Measurements from ENCODE around the gene FKBP7. TPM values are rescaled to one million over a fixed set of nuclear protein-coding genes. Genes with fewer than 3 reads are reported as not detected.
"Not testable (repeated sequence)": the region's sequence is repeated elsewhere in the genome, so short reads cannot be mapped to it uniquely, and the experiment has no call there.

FKBP7 gene
- total RNA-seq, 2 donors from 2014 or later, result 12.7 to 13.5 TPM

DNA sequence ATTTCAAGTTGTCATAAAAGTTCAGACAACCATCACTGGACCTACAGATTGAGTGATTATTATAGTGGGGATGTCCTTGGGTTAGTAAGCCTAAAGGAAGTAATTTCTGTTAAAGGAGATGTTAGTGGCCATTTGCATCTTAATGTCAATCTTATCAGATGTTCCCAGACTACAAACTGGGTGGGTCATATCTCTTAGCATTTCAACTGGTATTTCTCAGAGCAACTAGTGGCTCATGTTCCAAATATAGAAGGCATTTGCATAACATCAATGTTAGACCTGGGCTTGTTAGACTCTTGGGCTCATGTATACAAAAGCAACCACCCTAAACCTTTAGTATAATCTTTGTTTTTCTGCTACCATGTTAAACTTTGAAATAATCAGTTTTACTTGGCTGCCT is 19.7 kb upstream of the FKBP7 start:
- ATAC-seq, result no peak
- no peak for DNase-seq
- intact Hi-C loops (cut with DNase I), result no loop called here

DNA sequence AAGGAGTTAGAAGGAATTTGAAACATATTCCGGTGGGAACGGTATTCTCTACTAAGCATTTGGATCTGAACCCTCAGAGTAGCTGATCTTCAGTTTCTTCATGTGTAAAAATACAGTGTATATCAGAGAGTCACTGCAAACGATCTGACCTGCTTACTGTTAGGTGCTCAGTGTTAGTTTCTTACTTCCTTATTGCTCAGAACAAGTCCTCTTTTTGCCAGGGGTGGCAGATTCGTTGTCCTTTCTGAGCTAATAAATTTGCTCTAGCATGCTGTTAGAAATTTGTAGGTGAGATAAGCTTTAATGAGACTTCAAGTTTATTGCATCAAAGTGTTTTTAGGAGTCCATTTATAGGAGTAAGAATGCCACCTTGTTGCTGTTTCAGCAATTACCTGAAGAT is 17.6 kb upstream of the FKBP7 start:
- DNase-seq (no peak), ATAC-seq (no peak)
- intact Hi-C loops (cut with DNase I), result no loop called here

DNA sequence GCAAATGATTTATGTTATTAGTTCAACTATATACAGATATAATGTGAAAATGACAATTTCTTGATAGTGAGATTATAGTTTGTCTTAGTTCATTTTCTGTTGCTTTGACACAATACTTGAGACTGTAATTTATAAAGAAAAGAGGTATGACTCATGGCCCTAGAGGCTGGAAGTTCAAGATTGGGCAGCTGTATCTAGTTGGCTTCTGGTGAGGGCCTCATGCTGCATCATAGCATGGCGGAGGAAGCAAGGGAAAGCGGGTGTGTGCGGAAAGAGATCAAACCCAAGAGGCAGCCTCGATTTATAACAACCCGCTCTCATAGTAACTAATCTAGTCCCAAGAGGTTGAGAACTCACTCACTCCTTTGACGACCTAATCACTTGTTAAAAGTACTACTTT is 13.2 kb upstream of the FKBP7 start:
- intact Hi-C loops (cut with DNase I), result no loop called here
- DNase-seq (no peak), ATAC-seq (no peak)

DNA sequence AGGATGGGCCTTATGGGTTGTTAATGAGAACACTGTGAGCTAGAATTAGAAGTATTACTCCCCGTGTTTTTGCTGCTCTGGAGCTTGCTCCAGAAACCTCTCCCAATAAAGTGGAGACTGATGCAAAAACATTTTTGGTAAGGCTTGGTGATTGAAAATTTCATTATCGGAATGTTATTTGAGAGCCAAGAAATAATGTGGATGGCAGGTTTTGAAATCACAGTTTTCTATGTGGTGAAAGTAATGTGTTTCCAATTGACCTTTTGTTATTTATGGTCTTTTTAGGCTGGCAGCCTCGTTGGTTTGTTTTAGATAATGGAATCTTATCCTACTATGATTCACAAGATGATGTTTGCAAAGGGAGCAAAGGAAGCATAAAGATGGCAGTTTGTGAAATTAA is 7.0 kb upstream of the FKBP7 start:
- no peak for DNase-seq
- ATAC-seq, result no peak
- intact Hi-C loops (cut with DNase I), result no loop called here

DNA sequence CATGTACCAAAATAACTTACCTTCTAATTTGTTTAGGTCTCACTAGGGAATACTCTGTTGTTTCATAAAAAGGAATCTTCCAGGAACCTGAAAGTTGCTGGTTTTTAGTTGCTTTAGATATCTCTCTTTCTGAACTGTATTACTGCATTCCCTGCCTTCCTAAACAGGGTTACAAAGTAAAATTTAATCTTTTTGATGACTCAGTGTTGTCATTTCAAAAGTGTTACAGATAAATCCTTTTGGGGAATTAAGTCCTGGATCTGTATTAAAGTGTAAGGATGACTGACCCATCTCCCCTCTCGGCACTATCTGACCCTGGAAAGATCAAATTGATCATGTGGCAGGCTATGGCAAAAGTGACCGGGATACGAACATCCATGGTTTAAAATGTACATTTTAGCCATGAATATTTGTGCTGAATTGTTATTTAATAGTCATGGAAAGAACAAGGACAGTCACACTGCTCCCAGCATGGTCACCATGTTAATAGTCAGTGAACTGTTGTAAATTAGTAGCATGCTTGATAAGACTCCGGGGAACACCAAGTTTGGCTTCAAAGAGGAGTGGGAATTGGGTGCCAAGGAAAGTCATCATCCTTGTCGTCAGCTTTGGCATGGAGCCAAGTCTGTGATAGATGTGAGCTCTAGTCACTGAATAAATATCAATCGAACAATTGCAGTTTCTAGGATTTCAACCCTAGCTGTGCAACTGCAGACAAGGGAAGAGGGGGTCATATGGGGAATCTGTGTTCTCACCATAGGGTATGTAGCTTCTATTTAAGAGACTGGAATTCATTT is 6.0 kb upstream of the FKBP7 start:
- ATAC-seq, result no peak
- intact Hi-C loops (cut with DNase I), result no loop called here
- peak; percentile 68 for DNase-seq

DNA sequence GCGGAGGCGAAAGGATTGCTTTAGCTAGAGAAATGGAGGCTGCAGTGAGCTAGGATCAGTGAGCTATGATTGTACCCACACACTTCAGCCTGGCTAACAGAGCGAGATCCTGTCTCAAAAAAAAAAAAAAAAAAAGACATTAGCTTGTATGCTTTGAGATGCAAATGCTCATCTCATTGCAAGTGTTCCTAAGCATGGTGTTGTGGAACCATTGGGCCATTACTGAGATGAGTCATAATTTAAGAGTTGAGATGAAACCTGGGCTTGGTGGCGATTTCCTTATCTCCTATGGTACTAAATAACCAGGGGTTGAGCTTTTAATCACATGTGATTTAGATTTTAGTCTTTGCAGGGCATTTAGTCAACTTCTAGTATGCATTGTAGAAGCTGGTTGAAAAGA is 4.0 kb upstream of the FKBP7 start:
- intact Hi-C loops (cut with DNase I), result no loop called here
- DNase-seq, result no peak
- ATAC-seq, result no peak

DNA sequence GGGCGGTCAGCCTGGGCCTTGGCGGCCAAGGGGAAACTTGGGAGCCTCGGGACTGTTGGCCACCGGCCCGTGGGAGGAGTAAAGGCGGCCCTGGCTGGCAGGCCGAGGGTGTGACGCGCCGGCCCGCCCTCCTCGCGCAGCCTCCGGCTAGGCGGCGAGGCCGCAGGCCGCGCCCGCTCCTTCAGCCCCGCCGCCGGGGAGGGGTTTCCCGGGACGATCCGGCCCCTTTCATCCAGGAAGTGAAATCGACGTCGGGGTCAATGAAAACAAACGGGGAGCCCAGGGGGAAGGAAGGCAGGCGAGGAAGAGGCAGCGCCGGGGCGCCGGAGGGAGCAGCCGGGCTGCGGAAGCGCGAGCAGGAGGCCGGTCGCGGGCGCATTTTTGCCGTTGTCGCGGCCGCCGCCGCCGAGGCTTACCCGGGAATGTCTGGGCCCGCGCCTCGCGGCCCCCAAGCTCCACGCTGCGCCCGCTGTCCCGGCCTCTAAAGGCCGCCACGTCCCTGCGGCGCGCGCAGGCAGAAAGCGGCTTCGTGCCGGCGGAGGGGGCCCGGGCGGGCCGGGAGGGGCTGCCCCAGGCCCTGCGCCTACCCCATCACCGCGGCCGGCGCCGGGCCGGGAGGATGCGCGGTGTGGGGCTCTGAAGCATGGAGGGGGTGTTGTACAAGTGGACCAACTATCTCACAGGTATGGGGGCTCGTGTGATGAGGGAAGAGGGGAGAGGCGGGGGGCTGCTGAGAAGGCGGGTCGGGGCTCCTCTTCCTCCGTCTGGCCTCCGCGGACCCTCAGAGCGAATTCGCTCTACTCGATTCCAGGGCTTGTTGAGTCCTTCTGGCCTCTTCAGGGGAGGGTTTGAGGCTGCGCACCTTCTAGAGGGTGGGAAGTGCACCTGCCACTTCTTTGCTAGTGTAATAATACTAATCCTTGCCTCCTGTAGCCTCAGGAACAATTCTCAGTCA is 2.1 kb upstream of the FKBP7 start, which contains the start of gene PLEKHA3:
PLEKHA3 (plus strand) TSS at position 231 of the 955 bp plus-strand sequence; CDS start at position 644, 413 bp downstream.
- intact Hi-C loops (cut with DNase I), result no loop called here
- peak; percentile 93 to 94 for ATAC-seq
- DNase-seq, result peak; percentile 98

DNA sequence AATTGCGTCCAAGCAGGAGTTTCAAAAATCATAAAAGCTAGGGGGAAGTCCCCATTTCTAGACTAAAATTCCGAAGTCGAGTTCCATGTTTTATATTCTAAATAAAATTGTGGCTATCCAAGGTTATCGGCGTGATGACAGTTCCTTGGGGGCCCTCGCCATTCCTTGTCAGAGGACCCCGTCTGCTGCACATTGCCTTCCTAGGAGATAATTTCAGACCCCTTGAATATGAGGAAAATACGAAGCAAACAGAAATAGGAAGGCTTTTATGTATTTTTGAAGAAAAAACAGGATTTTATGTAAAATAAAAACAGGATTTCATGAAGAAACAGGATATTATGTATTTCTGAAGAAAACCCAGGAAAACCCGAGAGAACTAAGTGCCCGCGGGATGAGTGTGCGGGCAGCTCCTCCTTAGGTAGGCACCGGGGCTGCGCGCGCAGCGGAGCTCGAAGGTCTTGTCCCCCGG is 1.4 kb upstream of the FKBP7 start:
- no peak for ATAC-seq
- intact Hi-C loops (cut with DNase I), result loop anchor here in 1 of 2 donors (2.0 kb wide), 1 partner anchor 29 kb away; the partner anchor contains the start of genes PJVK and PRKRA
- no peak for DNase-seq

DNA sequence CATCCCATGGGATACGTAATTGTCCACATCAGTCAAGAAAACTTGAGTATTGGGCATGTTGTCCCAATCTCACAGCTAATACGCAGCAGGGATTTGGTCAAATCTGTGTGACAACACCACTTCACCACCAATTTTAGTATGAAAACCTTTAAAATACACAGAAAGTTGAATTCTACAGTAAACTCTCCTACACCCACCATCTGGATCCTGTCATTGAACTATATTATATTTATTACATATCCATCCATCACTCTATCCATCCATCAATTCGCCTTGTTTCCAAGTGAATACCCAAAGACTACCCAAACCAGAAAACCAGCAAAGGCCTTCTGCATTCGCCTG is 846 bp upstream of the FKBP7 start:
- DNase-seq (no peak), ATAC-seq (no peak)
- intact Hi-C loops (cut with DNase I), result loop anchor here in 1 of 2 donors (2.0 kb wide), 1 partner anchor 28 kb away; the partner anchor contains the start of genes PJVK and PRKRA

DNA sequence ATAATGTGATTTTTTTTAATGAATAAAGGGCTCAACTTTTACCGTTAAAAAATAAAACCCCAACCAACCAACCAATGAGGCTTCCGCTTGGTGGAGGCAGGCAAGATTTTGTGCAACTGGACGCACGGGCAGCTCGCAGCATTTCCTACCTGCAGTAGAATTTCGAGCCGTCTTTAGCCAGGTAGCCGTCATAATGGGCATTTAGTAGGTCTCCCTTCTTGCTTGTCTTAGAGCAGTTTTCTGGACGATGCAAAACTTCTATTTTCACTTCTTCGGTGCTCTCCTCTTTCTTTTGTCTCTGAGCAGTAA is 316 bp downstream of the FKBP7 start:
- intact Hi-C loops (cut with DNase I), result loop anchor here in 1 of 2 donors (2.0 kb wide), 1 partner anchor 27 kb away; the partner anchor contains the start of genes PJVK and PRKRA
- ATAC-seq (no peak), DNase-seq (no peak)

DNA sequence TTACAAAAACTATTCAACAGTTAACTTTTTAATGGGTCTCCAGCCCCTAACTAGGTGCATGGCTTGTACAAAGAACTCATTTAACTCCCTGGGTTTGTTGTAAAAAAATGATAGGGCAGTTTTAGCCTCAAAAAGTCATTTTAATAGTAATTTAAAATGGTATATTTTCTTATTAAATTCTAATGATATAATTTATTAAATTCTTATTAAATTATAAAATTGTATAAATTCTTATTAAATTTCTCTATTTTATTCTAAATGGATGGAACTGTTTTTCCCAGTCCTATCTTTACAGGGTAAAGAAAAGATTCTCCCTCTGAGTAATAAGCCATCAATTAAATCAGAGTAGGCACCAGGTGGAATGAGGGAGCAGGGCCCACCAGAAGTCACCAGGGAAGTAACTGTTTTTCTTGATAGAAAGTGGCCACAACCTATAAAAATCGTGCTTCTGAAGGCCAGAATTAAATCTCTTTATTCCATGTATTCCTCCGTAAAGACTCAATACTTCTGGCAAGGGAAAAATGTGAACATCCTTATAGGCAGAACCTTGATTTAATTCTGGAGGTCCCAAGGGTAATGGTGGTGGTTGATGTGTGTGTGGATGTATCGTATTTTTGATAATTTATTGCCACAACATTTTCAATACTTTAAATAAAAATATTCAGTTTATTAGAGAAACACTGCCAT is 814 bp downstream of the FKBP7 start:
- intact Hi-C loops (cut with DNase I), result loop anchor here in 1 of 2 donors (2.0 kb wide), 1 partner anchor 27 kb away; the partner anchor contains the start of genes PJVK and PRKRA
- no peak for DNase-seq
- no peak for ATAC-seq

DNA sequence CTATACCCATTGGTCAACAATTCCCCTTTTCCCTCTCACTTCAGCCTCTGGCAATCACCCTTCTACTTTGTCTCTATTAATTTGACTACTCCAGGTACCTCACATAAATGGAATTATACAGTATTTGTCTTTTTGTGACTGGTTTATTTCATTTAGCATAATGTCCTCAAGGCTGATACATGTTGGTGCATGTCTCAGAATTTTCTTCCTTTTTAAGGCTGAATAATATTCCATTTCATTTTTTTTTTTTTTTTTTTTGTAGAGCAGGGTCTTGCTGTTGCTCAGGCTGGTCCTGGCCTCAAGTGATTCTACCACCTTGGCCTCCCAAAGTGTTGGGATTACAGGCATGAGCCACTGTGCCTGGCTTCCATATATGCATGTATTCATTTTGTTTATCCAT is 1.9 kb downstream of the FKBP7 start:
- DNase-seq (no peak), ATAC-seq (no peak)
- intact Hi-C loops (cut with DNase I), result no loop called here

DNA sequence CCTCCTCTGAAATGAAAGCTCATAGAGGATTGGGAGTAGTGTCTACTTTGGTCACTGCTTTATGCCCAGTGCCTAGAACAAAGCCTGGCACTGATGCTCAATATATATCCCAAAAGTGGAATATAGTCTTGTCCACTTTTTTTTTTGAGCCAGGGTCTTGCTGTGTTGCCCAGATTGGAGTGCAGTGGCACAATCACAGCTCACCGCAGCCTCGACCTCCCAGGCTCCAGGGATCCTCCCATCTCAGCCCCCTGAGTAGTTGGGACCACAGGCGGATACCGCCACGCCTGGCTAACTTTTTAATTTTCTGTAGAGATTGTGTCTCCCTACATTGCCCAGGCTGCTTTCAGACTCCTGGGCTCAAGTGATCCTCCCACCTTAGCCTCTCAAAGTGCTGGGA is 3.8 kb downstream of the FKBP7 start:
- DNase-seq (no peak), ATAC-seq (no peak)
- intact Hi-C loops (cut with DNase I), result no loop called here

DNA sequence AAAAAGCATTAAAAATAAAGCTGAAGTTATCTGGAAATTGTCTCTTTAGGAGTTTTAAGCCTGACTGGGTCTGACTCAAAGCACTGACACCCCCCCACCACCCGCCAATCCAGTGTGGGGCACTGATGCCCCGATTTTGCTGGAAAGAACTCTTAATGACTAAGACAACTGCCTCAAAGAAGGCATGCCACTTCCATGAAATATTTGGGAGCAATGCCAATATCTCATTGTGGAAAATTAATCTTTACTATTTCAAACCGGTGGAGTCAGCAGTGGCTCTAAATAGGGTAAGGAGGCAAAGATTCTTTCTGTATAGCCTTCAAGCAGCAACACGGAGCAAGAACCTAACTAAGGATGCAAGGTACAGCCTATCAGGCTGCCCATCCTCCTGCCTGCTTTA is 4.5 kb downstream of the FKBP7 start:
- no peak for ATAC-seq
- no peak for DNase-seq
- intact Hi-C loops (cut with DNase I), result no loop called here

DNA sequence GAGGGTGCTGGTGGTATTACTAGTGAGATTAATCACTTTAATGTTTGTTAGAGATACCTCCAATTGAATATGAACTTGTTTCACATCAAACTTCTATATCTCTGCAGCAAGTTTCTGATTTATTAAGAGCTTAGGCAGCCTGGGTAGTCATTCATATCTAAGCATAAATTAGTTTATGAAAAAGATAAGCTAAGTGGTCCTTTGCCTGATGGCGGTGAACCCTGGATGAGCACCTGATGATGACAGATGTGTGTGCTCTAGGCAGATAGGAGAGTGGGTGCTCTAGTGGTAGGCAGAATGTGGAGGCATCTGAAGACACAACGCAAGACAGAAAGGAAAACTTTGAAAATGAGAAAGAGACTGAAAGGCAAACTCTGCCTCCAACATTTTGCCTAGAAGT is 5.0 kb downstream of the FKBP7 start:
- intact Hi-C loops (cut with DNase I), result no loop called here
- ATAC-seq, result no peak

DNA sequence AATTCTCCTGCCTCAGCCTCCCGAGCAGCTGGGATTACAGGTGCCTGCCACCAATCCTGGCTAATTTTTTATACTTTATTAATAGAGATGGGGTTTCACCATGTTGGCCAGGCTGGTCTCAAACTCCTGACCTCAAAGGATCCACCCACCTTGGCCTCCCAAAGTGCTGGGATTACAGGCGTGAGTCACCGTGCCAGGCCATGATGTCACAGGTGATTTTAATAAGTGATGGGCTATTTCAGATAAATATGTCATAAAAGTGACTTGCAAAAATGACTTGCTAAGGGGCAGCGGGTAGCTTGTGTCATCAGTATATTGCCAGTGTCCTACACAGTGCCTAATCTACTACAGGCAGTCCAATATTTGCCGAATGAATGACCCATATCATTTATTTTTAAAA is 7.1 kb downstream of the FKBP7 start:
- intact Hi-C loops (cut with DNase I); ATAC-seq; DNase-seq: not testable (repeated sequence)

More for the DNA sequence above, 5.0 kb downstream of the FKBP7 start:
- no peak for DNase-seq

DNA sequence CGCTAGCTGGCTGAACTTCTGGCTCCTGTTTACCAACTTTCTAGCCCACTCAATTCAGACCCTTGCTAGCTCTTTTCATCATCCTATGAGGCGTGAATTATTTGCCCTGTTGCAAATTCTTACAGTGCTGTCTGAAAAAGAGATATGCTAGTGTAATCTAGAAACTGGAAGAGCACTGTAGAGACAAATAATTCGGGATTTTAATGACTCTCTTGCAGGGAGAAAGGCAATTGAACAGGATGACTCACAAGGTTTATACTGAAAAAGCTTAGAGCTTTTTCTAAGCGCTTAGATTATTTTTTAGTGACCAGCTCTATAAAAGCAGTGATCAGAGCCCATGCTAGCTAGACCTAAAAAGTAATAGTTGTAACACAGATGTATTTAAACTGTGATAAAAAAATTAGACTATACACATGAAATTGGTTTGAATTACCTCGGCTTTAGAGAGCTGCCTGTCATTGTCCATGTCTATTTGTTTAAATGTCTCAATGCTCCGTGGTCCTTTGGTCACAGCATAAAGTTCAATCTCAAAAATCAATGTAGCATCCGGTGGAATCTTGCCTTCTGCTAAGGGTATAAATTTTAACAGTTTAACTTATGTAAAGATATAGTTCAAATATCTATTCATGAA is 9.1 kb downstream of the FKBP7 start:
- ATAC-seq, result no peak
- intact Hi-C loops (cut with DNase I), result no loop called here
- DNase-seq, result no peak

DNA sequence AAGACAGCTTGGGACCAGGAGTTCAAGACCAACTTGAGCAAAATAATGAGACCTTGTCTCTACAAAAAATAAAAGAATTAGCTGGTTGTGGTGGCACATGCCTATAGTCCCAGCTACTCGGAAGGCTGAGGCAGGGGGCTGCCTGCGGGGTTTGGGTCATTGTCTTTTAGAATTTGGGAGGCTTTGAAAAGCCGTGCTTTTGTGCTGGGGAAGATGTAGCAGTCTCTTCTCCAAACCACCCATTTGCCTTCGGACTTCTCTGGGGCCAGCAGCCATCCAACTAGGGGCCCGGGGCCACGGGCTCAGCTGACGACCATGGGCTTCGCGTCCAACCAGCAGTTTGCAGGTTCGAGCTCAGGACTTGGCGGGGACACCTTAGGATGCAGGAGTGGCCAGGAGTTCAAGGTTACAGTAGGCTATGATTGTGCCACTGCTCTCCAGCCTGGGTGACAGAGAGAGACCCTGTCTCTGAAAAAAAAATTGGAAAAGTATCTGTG is 21.0 kb downstream of the FKBP7 start:
- DNase-seq (no peak), ATAC-seq (no peak)
- intact Hi-C loops (cut with DNase I), result no loop called here

DNA sequence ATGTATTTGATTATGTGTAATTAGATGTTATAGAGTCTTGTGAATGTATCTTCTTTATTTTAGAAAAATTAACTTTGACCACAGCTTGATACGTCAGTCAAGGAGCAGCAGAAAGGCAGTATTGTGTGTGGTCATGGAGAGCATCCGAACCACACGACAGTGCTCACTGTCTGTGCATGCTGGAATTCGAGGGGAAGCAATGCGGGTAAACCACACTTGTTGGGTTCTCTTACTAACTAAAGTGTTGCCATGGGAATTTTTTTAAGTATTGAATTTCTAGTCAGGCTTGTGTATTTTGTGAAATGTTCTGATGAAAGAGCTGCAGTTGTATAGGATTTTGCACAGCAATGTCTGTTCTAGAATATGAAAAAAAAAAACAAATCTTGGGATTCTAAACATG is 22.5 kb downstream of the FKBP7 start:
- DNase-seq (no peak), ATAC-seq (no peak)
- intact Hi-C loops (cut with DNase I), result no loop called here

All from left cardiac atrium (tissue), 4 donors.